ENCODE measurements around the gene USP20.

The USP20 gene

DNA sequence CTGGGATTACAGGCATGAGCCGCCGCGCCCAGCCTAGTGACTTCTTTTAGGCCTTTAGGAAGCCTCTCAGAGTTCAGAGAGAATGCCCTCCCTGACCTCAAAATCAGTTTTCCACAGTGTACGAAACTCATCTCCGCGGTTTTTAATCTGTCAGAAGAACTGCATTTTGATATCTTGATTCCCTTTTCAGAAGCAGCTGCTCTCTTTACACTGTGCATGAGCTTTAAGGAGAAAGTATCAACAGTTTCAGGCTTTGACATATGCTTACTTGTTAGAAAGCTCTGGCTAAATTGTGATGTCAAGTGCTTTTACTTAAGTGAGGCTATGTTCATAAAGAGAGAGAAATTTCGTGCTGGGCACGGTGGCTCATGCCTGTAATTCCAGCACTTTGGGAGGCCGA, 74.6 kb downstream of the USP20 start:
- TF ChIP-seq CSRNP3 (CRISPR knock-in tag; IDR thresholded peaks at IDR 0.05) (no peak), ZNF8 (CRISPR knock-in tag; IDR thresholded peaks at IDR 0.05) (no peak)
- no peak for ATAC-seq

DNA sequence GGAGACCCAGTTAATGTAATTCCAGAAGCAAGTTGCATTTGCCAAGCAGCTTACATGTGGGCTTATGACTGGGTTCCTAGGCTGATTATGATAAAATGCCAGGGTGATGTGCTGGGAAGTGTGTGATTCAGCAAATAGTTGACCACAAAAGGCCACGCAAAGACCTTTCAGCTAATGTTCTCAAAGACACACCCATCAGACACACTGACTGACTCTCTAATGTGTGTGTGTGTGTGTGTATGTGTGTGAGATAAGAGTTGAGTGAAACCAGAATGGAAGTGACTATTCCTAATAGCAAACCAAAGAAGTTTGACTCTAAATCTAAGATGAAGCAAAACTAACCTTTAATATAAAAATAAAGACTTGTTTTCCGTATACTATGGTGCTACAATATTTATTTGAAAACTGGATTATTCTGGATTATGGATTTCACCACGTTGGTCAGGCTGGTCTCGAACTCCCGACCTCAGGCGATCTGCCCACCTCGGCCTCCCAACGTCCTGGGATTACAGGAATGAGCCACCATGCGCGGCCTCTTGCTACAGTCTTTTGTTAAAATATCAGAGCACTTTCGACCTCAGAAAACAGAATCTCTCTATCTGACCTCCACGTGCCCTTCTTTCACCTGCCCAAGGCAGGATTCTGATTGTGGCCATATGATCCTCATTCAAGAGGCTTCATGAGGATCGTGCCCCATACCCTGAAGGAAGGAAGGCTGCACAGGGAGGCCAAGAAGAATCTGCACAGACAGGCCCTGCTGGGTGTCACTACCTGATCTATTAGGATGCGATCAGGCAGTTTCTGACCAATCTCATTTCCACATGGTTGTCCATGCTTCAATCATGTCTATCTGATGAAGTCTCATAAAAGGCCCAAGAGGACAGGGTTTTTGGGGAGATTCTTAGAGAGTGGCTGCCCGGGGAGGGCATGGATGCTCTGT, 75.6 kb downstream of the USP20 start:
- TF ChIP-seq ZNF565 (CRISPR knock-in tag; conservative IDR thresholded peaks at IDR 0.05; ENCODE audit: low read depth): no peak
- TF ChIP-seq ZC3H10 (CRISPR knock-in tag; IDR thresholded peaks at IDR 0.05): peak; percentile 62; the same call in 1 of the 2 replicates
- TF ChIP-seq, protein P1, sequence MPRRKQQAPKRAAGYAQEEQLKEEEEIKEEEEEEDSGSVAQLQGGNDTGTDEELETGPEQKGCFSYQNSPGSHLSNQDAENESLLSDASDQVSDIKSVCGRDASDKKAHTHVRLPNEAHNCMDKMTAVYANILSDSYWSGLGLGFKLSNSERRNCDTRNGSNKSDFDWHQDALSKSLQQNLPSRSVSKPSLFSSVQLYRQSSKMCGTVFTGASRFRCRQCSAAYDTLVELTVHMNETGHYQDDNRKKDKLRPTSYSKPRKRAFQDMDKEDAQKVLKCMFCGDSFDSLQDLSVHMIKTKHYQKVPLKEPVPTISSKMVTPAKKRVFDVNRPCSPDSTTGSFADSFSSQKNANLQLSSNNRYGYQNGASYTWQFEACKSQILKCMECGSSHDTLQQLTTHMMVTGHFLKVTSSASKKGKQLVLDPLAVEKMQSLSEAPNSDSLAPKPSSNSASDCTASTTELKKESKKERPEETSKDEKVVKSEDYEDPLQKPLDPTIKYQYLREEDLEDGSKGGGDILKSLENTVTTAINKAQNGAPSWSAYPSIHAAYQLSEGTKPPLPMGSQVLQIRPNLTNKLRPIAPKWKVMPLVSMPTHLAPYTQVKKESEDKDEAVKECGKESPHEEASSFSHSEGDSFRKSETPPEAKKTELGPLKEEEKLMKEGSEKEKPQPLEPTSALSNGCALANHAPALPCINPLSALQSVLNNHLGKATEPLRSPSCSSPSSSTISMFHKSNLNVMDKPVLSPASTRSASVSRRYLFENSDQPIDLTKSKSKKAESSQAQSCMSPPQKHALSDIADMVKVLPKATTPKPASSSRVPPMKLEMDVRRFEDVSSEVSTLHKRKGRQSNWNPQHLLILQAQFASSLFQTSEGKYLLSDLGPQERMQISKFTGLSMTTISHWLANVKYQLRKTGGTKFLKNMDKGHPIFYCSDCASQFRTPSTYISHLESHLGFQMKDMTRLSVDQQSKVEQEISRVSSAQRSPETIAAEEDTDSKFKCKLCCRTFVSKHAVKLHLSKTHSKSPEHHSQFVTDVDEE (CRISPR knock-in tag; IDR thresholded peaks at IDR 0.05): no peak
- no peak for TF ChIP-seq CREB5 (CRISPR knock-in tag; IDR thresholded peaks at IDR 0.05; ENCODE audit: low read depth)
- TF ChIP-seq TCF4 (CRISPR knock-in tag; IDR thresholded peaks at IDR 0.05; ENCODE audit: borderline replicate concordance): no peak
- no peak for TF ChIP-seq ESRRG (CRISPR knock-in tag; IDR thresholded peaks at IDR 0.05)
- TF ChIP-seq GLIS3 (CRISPR knock-in tag; IDR thresholded peaks at IDR 0.05): no peak
- no peak for TF ChIP-seq ZNF8 (CRISPR knock-in tag; IDR thresholded peaks at IDR 0.05)
- no peak for TF ChIP-seq CSRNP3 (CRISPR knock-in tag; IDR thresholded peaks at IDR 0.05)
- TF ChIP-seq SNAI2 (CRISPR knock-in tag; IDR thresholded peaks at IDR 0.05): no peak
- TF ChIP-seq ZFP30 (CRISPR knock-in tag; IDR thresholded peaks at IDR 0.05): no peak
- TF ChIP-seq TOX (CRISPR knock-in tag; IDR thresholded peaks at IDR 0.05; ENCODE audit: borderline replicate concordance): peak; percentile 72; the same call in 1 of the 2 replicates
- TF ChIP-seq ZNF70 (CRISPR knock-in tag; IDR thresholded peaks at IDR 0.05): no peak
- TF ChIP-seq, protein P2, sequence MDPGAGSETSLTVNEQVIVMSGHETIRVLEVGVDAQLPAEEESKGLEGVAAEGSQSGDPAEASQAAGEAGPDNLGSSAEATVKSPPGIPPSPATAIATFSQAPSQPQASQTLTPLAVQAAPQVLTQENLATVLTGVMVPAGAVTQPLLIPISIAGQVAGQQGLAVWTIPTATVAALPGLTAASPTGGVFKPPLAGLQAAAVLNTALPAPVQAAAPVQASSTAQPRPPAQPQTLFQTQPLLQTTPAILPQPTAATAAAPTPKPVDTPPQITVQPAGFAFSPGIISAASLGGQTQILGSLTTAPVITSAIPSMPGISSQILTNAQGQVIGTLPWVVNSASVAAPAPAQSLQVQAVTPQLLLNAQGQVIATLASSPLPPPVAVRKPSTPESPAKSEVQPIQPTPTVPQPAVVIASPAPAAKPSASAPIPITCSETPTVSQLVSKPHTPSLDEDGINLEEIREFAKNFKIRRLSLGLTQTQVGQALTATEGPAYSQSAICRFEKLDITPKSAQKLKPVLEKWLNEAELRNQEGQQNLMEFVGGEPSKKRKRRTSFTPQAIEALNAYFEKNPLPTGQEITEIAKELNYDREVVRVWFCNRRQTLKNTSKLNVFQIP (CRISPR knock-in tag; IDR thresholded peaks at IDR 0.05; ENCODE audit: borderline replicate concordance, low read depth): no peak
- no peak for TF ChIP-seq CSDC2 (CRISPR knock-in tag; IDR thresholded peaks at IDR 0.05)
- no peak for TF ChIP-seq ZFP3 (CRISPR knock-in tag; IDR thresholded peaks at IDR 0.05)
- peak; percentile 87 for TF ChIP-seq ISL1 (CRISPR knock-in tag; IDR thresholded peaks at IDR 0.05)
- TF ChIP-seq ARNTL (CRISPR knock-in tag; IDR thresholded peaks at IDR 0.05; ENCODE audit: borderline replicate concordance, low read depth): no peak
- TF ChIP-seq, protein P3, sequence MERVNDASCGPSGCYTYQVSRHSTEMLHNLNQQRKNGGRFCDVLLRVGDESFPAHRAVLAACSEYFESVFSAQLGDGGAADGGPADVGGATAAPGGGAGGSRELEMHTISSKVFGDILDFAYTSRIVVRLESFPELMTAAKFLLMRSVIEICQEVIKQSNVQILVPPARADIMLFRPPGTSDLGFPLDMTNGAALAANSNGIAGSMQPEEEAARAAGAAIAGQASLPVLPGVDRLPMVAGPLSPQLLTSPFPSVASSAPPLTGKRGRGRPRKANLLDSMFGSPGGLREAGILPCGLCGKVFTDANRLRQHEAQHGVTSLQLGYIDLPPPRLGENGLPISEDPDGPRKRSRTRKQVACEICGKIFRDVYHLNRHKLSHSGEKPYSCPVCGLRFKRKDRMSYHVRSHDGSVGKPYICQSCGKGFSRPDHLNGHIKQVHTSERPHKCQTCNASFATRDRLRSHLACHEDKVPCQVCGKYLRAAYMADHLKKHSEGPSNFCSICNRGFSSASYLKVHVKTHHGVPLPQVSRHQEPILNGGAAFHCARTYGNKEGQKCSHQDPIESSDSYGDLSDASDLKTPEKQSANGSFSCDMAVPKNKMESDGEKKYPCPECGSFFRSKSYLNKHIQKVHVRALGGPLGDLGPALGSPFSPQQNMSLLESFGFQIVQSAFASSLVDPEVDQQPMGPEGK (CRISPR knock-in tag; IDR thresholded peaks at IDR 0.05; ENCODE audit: borderline replicate concordance): no peak
- no peak for TF ChIP-seq PPARA (CRISPR knock-in tag; IDR thresholded peaks at IDR 0.05; ENCODE audit: borderline replicate concordance)
- no peak for TF ChIP-seq RARB (CRISPR knock-in tag; IDR thresholded peaks at IDR 0.05)
- no peak for TF ChIP-seq OSR1 (CRISPR knock-in tag; IDR thresholded peaks at IDR 0.05)
- TF ChIP-seq BACH2 (CRISPR knock-in tag; IDR thresholded peaks at IDR 0.05; ENCODE audit: borderline replicate concordance): no peak
- ATAC-seq: peak; percentile 93
